HG03432 (cell line): ENCODE measurements around the gene GAPDHS.

Source experiments
- ATAC-seq: cut with Tn5 transposase; IDR thresholded peaks from one replicate; pipeline ENCODE4 v1.9.1; 2021; ENCODE audit warnings: mild to moderate bottlenecking, moderate library complexity; ENCODE audit not compliant: unreplicated experiment

Gene GAPDHS

DNA sequence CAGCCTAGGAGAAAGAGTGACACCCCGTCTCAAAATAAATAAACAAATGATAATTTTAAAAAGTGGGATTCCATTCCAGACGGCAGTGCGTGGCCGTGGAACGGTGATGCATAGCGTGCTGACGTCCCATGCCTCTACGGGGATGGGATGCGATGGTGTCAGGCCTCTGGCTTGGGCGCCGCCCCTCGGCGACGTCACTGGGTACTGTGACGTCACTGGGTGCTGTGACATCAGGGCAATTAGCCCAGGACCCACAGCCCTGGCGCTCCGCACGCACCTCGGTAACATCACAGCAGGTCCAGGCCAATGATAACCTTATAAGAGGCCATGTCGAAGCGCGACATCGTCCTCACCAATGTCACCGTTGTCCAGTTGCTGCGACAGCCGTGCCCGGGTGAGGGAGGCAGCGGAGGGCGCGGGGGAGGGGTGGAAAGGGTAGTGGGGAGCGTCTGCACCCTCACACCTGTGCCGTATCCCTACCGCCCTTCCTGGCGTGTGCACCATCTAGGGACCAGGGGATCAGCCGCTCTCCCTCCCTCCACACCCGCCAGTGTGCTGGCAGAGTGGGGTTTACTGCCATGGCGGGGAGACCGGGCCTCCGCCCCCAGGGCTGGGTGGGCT lies at the start of gene GAPDHS:
TSS of gene GAPDHS (plus strand) at position 256 of the 621 bp plus-strand sequence. CDS start at position 328, 72 bp downstream.
- no peak for ATAC-seq

DNA sequence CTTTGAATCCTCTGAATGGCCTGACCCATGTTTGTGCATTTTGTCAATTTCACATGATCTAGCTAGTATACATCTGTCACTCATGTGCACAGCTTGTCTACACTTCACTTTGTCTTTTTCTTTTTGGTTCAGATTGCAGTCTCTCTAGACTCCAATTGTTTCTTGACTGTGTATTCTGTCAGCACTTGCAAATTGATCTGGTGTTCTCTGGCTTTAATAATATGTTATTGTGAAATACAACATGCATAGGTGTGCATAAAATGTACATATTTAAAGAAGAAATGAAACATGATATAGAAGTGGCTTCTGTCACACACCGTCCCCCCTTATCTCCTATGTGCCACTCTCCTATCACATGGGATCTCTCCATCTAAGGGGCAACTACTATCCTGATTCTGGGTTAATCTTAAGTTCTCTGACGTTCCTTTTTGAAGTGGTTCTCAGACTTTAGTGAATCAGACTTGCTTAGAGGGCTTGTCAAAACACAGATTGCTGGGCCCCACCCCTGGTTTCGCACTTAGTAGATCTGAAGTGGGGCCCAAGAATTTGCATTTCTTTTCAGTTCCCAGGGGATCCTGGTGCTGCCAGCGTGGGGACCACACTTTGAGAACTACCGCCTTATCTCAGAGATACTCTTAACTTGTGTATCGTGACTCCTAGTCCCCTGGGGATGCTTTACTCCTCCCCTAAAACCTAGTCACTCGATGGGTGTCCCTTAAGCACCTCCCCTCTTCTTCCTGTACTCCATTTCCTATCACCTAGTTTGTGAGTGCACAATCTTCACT lies 48.8 kb upstream of the GAPDHS start:
- no peak for ATAC-seq

DNA sequence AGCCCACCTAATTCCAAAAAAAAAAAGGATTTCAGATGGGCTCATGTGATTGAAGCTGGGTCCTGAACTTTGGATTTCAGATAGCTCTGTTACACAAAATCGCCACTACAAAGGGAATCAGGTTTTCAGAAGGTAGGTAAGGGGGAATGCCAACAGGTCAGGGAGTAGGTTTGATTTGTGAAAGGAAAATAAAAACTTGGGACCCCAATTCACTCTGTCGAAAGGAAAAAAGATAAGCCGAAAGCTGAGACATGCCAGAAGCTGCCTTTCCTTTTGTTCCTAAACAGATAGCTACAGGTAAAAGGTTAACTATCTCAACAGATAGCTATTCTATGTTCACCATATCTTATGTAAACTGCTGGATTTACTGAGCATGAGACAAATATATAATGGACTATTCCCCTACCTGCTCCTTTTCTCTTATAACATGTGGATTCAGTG lies 47.0 kb upstream of the GAPDHS start:
- ATAC-seq = no peak

DNA sequence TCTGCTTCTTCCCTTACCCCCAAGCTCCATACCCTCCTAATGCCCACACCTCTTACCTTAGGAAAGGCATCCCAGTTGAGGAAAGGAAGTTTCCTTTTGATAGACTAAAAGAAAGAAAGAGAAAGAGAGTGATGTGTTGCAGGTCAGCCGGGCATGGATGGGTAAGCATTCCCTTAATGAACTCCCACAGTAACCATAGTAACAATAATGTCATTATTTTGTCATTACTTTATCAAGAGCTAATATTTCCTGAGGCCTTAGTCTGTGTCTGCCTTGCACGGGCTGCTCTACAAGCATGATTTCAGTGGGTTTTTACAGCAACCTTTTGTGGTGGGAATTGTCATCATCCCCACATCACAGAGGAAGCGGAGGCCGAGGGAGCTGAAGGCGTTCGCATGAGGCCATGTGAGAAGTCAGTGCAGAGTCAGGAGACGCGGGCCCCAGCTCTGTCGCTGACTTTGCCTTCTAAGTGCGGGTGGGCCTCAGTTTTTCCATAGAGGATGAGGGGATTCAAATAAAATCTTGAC lies 45.5 kb upstream of the GAPDHS start:
- ATAC-seq = no peak

DNA sequence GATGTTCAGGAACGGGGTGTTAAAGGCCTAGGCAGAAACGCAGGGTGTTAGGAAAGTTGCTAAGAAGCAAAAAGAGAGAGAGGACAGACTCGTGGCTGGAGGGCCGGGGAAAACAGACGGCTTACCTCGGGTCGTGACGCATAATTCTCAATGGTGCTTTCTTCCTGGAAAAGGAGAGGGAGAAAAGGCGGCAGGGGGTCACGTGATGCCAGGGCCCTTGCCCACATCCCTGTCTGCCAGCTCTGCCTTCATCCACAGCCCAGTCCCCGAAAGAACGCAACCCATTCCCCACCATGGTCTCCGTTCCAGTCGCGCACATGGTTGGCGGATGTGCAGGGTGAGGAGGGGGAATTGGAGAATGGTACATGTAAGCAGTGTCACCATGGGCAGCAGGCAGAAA lies 44.6 kb upstream of the GAPDHS start:
- ATAC-seq = no peak

DNA sequence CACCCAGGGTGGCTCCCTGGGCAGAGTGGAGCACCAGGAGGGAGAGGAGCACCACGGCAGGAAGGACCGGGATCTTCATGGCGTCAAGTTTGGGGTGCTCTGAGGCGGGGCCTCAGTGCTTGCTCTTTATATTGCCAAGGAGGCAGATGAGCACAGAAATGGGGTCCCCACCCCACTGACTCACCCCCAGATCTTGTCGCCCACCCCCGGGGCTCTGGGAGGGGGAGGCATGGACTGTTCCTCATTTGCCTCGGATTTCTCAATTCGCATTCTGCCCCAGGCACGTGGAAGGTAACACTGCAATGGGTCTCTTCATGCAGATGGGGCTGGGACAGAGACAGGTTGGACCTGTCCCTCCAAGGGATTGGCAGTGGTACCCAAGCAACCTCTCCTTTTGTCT lies 42.9 kb upstream of the GAPDHS start, which contains the start of gene KRTDAP:
TSS of gene KRTDAP (minus strand) at position 101 of the 400 bp plus-strand sequence. CDS start at position 79, 22 bp downstream.
- ATAC-seq = no peak

DNA sequence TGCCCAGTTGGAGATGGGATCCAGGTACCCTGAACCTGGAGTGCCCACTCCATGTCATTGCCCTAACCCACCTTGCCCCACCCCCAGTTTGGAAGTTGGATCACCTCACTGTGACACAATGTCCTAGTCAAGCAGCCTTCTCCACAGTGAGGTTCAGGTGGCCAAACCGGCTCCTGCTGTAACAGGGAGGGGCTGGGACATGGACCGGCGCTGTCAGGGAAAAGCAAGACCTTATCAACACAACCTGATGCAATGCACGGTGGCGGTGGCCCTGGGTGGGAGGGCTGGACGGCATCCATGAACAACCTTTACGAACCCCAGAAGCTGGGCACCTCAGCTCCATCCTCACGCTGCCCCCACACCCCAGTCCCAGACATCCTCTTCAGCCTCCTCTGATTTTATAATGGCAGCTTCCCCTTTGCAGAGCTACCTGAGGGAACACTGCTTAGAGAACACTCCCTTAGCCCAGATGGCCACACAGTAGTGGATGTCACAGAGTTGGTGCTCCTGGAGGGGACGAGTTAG lies 41.4 kb upstream of the GAPDHS start:
- no peak for ATAC-seq

DNA sequence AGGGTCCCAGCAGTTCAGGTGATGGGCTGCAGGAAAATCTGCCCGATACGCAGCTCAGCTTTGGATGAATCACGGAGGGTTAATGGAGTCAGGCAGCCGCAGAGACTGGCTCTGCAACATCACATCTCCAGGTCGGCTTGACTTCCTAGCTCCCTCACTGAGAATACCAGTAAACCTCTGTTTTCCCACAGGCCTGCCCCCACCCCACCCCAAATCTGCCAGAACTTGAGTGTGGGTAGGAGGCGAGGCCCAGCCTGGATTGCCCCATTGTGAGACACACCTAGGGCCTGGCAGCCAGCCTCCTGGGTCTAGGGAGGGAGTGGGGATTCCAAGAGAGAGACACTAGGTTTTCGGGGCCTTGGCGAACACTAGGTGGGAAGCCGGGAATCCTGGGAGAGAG lies 39.3 kb upstream of the GAPDHS start:
- ATAC-seq = no peak

DNA sequence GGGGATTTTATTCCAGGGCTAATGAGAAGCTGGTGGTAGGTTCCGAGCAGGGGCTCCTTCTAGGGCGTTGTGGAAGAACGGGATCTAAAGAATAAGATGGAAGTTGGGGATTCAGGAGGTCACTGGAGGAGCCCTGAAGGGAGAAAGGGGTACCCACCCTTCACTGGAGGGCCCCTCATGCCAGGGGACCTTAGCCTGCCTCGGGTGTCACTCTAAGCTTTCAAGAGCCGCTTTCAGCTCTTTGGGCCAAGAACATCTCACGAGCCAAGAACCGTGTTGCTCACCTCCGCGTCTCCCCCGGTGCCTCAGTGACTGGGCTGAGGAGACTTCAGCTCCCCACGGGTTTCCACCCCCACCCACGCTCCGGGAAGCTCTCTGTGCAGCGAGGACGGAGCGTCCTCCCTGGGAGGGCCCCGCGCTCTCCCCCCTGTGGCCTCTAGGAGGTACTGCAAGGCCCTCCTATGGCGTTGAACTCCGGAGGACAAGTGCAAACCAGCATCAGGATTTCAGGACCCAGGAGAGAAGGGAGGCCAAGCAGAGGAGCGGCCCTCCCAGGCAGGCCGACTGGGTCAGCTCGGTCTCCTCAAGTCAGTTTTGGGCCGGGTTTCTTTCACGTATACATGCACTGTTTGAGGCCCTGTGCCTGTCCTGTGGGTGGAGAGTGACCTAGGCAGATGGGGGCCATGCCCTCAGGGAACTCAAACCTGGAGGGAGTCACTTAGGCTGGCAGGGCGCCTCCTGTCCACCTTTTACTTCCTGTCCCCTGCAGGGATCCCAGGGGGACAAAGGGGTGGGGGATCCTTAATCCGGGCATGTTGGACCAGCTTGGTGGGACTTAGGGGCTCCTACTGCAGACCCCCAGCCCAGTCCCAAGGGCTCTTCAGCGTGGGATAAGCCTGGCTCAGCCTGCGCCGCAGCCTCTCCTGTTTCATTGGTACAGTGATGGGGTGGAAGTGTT lies 37.9 kb upstream of the GAPDHS start:
- no peak for ATAC-seq

DNA sequence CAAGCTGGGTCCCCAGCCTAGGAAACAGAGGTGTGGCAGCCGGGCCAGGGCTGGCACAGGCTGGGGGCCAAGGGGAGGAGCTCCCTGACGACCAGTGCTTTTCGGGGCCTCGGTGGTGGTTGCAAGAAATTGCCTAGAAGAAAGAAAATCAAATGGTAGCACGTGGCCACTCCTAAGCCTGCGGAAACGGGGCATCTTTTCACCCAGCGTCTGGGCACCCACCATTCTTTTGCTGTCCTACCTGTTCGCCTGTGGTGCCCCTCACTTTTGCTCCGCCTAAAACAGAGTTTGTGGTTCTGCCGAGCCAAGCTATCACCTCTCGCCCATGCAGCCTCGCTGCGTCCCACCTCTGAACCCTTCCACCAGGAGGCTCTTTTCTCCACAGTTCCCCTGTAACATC lies 35.9 kb upstream of the GAPDHS start:
- ATAC-seq = no peak

DNA sequence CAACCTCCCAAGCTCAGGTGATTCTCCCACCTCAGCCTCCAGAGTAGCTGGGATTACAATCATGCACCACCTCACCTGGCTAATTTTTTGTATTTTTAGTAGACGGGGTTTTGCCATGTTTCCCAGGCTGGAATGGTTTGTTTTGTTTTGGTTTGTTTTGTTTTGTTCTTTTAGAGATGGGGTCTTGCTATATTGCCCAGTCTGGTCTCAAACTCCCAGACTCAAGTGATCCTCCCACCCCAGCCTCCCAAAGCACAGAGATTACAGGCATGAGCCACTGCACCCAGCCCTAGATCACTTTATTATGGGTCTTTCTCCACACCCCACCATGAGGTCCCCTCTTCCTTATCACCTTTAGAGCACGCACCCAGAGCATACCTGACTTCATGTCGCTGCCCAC lies 35.0 kb upstream of the GAPDHS start:
- ATAC-seq = no peak

DNA sequence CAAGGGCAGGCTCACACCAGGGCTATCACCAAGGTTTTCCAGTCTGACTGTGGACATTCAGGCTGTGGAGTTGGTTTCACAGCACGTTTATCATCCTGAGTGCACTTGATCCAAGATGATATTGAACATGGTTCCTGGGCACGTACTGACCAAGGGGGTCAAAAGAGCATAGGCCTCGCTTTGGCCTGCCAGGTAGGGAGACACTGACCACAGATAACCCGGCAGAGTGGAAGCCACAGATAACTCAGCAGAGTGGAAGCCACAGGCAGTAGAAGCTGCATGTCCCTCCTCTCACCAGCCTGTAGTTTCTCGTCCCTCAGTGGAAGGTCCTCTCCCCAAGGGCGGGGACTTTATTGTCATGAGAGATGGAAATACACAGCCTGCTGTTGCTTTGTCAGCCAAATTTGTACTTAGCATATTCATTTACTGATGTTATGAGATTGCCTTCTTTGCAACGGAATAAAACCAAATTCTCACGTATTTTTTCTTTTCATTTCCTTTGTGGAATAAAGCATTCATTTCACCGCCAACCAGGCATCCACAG lies 34.2 kb upstream of the GAPDHS start:
- ATAC-seq = no peak

DNA sequence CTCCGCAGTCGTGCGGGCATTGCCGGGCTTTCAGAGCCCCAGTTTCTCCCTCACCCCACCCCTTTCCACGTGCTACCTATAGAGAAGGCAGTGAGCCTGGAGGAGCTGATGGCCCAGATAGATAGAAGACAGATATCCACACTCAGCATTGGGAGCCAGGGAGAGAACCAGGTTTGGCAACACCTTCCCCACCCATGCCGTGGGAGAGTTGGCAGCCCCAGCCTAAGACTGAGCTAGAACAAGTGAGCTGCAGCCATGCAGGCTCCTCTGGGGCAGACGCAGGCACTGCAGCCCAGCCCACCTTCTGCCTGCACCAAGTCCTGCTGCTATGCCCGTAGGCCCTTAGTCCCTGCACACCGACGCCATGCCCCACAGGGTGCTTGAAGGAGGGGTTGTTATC lies 32.6 kb upstream of the GAPDHS start:
- no peak for ATAC-seq

DNA sequence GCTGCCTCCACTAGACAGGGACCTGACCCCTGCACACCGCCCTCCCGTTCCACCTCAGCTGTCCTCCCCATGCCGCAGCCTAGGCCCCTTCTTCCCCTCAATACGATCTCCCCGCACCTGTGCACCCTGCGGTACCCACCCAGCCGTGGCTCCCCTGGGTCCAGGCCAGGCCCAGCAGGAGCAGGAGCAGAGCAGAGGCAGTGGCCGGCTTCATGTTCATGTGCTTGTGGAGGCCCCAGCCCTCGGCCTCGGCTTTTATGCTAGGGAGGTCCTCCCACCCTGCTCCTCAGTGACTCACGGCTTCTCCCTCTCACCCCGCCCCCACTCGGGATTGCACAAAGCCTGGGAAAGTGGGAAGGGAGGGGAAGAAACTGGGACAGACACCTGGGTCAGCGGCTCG lies 31.6 kb upstream of the GAPDHS start:
- no peak for ATAC-seq

DNA sequence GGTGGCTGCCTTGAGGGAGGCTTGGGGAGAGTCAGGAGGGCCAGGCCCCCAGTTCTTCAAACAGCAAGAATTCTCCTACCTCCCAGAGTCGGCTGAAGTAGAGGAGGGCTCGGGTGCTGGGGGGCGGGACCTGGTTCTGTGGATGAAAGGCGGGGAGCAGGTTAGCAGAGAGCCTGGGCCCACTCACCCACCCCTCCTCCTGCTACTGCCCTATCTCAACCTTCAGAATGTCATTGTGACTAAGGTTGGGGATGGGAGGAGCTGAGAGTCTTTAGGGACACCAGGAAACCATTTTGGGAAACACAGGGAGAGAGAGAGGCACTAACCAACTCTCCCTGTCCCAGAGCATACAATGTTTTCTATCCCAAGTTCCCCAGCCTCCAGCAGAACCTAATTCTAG lies 30.5 kb upstream of the GAPDHS start:
- ATAC-seq = no peak

DNA sequence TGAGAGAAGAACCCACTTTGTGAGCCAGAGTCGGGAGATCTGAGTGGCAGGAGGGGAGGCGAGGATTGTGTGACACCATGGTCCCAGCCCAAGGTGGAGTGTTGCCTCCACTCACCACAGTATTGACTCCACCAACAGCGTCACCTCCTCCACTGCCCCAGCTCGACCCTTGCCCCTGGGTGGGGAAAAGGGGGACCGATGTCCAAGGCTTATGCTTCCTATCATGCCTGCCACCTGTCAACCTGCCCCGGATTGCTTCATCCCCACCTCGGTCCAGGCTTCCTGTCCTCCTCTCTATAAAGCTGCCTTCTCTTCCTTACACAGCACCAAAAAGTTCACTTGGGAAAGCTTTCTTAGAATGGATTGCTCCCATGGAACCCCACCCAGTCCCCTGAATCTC lies 27.2 kb upstream of the GAPDHS start:
- ATAC-seq = no peak

DNA sequence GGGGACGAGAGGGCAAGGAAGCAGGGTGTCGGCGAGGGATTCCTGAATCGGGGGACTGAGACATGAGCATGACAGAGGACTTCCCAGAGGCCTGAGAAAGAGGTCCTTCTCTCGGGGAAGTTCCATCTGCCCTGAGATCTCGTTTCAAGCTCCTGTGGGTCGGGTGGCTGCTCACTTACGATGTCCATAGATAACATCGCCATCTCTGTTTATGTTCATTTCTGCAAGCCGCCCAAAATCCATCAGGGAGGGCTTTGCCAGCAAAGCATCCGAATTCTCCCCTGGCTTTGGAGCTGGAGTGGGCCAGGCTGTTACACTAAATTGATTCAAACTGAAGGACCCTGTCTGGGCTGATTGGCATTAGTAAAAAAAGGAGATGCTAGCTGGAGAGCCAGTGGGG lies 25.7 kb upstream of the GAPDHS start:
- no peak for ATAC-seq

DNA sequence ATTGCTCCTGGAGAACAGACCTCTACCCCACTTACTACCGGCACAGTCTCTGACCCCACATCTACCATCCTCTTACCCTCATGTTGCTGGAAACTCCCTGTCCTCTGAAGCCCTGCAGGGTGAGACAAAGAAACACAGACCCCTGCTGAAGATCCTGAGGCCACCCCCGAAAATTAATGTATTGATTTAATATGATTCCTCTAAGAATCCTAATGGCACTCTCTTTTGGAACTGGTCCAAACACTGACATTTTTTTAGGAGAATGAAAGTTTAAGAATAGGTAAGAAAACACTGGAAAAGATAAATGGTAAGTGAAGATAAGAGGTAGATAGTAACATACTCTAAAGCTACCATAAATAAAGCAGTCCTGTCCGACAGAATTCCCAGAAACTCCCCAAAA lies 25.1 kb upstream of the GAPDHS start:
- no peak for ATAC-seq

DNA sequence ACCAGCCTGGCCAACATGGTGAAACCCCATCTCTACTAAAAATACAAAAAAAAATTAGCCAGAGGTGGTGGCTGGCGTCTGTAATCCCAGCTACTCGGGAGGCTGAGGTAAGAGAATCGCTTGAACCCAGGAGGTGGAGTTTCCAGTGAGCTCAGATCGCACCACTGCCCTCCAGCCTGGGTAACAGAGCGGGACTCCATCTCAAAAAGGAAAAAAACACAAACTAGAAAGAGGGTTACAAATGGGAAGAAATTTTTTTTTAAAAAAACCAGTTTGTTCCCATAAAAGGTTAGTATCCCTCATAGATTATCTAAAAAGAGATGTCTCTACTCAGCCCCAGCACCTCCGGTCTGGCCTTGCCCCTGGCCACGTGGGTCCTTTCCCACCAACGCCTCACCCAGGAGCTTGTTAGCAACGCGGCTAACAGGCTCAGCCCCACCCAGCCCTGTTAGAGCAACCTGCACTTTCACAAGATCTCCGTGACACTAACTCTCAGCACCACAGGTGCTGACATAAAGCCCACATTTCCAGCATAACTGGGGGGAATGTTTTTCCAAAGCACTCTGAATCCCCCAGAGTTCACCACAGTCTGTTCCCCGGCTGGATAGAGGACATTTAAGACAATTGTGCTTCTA lies 24.1 kb upstream of the GAPDHS start:
- no peak for ATAC-seq
